Activated CD8-positive, alpha-beta memory T cell treated with anti-CD3 and anti-CD28 coated beads for 4 hours (primary cell): ENCODE results near the gene TRIM40.

Experiments
- DNase-seq, 2 donors: peaks; one replicate each; pipeline ENCODE4 v3.0.0-alpha.2; 2020; ENCODE audit warnings: low read depth in 2 of 2

TRIM40 gene, protein sequence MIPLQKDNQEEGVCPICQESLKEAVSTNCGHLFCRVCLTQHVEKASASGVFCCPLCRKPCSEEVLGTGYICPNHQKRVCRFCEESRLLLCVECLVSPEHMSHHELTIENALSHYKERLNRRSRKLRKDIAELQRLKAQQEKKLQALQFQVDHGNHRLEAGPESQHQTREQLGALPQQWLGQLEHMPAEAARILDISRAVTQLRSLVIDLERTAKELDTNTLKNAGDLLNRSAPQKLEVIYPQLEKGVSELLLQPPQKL

DNA sequence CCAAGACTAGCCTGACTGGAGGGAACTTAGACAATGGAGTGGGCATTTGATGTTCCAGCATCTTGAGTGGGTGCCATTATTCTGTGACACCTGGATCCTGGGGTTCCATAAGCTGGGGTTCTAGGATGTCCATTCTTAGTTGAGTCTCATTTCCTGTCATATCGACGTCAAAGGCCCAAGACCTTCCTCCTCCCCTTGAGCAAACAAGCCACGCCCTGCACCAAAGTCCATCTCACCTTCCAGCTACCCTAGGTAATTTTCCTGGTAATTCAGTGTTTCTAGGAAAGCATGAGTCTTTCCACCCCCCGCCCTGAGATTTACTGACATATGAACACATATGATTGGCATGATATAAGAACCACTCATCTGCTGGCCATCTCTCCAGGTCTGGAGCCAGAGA lies at the start of gene TRIM40:
TSS of gene TRIM40 (plus strand) at position 384 of the 400 bp plus-strand sequence. CDS start 897 bp downstream, outside the sequence.
- DNase-seq: no peak

DNA sequence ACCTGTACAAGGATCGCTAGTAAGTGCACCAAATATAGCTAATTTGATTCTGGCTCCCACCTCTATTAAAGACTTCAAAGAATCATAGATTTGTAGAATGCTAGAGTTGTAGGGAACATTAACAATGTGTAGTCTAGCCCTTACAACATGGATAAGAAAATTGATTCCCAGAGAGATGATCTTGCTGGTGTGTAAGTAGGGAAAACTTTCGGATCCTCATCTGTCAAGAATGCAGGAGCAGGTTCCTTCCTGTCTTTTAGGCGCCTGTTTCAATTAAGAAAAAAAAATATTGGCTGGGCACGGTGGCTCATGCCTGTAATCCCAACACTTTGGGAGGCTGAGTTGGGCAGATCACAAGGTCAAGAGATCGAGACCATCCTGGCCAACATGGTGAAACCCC lies 48.1 kb upstream of the TRIM40 start:
- no peak for DNase-seq

DNA sequence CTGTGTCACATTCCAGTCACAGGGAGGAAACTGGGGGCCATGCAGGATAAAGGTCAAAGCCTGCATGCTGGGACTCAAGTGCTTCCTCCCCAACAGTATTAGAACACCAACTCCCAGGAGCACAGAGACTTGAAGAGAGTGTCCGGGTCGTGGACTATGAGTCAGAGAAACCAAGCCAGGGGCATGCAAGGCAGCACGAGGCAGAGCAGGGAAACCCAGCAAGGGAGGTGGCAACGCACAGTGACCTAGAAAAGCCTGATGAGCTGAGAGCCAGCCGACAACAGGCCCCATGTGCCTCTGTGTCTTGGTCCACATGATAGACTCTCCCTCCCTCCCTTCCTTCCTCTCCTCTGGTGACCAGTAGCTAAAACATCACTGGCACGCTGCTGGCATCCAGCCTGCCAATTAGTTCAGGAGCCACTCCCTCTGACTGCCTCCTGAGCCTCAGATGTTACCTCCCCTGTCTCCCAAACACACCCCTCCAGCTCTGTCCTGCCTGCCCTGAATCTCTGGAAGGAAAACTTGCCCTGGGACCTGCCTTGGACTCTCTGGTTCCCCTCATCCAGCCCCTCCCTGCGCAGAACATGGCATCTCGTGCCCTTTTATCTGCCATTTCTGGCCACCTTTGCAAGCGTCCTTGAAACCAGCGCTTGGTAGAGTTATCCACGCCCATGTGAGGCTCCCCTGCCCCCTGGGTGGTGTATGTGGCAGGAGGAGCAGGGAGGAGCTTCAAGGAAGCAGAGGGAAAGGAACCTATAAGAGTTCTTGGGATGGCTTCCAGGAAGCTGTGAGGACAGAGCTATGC lies 44.2 kb upstream of the TRIM40 start:
- DNase-seq: no peak

DNA sequence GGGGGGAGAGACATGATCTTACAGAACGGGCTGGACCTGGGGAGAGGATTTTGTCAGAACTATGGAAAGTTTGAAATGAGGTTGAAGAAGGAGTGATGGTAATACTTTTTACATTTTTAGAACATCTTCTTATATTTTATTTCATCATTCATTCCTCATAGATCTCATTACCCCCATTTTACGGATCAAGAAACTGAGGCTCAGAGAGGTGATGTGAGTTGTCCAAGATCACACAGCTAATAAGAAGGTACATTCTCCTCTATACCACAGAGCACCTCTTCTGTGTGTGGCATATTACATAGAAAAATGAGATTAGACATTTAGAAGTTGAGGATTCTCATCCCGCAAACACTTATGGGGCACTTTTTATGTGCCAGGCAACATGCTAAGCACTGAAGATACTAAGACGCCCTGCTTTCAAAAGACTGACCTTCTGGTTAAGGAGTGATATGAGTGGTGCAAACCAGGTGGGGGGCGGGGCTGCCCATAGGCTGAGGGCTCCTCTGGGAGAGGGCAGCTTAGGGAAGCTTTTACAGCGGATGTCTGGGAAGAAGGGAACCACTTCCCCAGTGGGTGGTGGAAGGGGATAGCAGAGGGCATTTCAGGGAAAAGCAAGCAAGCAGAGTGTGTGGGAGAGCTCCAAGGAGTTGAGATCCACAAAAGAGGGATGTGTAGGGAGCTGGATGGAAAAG lies 42.9 kb upstream of the TRIM40 start:
- DNase-seq: no peak

DNA sequence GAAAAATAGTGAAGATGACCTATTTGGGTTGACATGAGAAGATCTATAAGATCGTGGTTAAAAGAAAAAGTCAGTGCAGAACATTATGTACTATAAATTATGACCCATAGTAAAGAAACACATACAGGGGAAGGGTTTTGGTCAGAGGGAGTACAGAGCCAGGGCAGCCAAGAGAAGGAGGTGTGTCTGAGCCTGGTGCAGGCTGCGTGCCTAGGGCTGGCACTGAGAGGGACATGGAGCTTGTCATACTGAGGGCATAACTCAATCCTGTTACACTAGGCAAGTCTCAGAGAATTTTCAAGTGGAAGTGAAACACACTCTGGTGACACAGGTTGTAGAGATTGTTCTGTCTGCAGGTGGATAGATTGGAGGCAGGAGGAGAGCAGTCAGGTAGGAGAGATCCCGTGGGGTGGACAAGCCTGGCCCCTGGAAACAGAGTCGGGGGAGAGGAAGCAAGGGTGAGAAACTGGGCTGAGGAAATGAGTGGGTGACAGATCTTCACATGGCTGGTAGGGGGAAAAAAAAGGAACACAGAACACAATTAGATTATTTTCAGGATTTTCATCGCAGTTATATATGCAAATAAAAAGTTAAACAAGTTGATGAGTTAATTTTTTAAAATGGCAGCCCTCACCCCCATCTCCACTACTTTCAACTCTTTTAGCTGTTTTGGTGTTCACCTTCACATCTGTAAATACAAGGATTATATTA lies 41.8 kb upstream of the TRIM40 start:
- DNase-seq: no peak

DNA sequence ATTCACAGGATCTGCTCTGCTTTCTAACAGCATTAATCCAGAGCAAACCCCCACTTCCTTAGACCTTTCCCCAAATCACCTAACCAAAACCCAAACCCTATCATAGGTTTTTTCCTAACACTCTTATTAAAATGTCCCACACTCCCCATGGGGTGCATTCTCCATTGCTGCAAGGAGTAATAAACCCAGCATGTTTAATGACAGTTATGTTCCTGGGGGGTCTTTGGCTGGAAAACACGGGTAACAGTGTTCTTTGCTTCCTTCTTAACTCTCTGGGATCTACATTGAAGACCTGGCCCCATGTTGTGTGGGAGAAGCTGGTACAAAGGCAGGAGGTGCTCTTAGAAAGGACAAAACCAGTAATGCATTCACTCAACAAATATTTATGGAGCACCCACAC lies 39.1 kb upstream of the TRIM40 start:
- DNase-seq: no peak

DNA sequence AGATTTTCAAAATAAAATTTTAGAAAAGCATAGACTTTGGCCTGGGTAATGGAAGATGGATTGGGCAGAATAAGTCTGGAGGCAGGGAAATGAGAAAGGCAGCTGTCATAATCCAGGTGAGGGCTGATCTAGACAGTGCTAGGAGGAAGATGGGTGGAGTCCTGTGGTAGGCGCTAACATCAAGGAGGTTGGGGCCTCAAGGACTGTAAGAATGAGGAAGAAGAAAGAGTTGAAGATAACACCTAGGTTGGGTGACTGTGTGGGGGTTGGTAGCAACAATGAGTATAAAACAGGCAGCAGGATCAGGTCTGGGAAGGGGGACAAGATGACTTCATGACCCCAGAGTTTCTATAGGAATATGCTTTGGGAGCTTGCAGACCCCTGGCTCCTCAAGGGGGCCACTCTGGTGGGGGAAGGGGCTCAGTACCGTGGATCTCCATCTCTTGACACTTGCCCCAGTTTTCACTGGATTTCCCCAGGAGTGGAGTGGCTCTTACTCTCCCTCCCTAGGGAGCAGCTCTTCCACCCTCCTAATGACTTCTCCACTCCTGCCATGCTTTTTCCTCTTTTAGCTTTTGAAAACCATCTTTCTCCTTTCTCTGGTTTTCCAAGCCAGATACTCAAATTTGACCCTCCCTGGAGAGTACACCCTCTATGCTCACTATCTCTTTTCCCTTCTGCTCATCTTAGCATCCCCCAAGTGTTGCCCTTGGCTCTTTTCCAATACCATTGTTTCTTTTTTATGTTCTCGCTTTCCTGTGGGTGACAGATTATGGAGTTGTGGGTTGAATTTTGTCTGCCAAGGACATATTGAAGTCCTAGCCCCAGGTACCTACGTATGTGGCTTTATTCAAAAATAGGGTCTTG lies 37.8 kb upstream of the TRIM40 start:
- no peak for DNase-seq

DNA sequence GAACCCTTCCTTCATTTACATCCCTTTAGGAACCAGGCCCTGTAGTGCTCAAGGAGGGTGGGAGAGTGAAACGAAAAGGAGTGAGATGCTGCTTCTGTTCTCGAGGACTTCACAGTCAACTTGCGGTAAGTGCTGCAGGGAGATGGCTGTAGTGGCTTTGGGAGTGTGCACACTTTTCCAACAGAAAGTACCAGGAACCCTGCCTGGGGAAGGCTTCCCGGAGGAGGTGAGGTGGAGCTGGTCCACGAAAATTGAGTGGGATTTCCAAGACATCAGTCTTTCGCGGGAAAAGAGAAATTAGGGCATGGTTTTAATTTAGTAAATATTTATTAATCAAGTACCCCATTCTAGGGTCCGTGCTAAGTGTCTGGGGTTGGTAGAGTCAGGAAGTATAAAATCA lies 35.8 kb upstream of the TRIM40 start:
- no peak for DNase-seq

DNA sequence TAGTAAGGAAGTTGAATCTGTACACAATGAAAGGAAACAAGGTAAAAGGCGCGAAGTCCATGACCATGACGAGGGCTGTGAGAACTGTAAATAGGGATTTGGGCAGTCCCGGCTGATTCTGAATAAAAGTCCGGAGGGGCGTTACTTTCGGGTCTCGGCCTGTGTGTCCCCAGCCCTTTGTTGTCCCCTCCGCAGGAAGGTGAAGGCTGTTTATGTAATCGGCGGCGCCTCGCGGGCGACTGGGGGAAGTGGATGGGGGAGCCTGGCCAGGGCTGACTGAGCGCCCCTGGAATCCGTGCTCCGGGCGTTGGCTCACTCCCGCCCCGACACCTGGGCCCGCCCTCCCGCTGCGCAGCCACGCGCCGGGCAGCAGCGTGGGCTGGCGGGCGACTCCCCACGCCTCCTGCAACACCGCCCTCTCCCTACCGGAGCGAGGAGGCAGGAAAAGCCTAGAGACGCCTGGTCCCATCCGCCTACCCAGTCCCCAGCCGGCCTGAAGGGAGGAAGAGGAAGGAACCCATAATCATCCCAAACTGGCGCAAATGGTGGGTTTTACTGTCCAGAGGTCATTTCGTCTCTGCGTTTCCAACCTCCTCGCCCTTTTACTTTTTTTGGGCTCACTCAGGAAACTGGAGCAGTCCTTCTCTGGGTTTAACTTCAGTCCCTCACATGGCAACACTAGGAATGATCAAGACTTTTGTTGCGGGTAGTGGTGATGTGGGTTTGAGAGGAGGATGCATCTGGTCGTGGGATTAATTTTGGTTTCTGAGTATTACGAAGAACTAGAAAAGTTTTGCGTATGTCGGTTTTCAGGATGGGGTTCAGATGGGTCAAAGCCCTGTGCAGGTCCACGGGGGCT lies 35.1 kb upstream of the TRIM40 start:
- no peak for DNase-seq

DNA sequence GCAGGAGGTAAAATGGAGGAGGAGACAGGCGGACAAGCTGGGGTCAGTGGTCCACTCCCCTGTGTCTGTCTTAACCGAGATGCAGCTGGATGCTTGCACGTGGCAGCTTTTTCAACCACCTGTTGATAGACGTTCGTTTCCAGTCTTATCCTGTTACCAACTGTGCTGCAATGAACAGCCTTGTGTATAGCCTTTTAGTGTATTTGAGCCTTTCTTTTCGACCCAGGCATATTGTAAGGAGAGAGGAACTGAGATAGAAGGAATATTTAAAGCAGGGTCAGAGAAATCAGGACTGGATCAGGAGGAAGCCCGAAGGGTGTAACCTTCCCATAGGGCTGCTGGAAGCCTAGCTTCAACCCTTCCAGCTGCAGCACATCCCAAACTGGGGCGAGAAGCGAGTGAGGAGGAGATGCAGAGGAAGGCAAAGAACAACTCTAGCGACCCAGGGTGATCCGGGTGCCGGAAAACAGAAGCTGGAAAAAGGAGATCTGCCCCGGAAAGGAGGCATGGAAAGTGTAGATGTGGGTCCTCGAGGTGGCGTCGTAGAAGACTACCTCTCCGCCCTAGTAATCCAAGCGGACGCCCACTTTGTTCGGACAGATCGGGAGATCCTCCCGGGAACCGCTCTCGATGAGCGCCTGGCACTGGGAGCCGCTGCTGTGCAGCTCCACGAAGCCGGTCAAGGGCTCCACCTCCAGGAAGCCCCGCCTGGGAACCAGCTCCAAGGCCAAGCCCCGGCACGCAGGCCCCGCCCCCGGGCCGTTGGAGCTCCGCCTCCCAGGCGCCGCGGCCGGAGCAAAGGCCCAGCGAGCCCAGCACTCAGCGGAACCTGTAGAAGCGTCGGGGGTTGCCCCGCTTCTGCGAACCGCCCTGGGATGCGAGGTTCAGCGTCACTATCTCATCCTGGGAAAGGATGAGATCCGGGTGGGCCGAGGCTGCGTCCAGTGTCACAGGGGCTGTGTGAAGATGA lies 34.2 kb upstream of the TRIM40 start:
- DNase-seq: peak; percentile 19 to 24

DNA sequence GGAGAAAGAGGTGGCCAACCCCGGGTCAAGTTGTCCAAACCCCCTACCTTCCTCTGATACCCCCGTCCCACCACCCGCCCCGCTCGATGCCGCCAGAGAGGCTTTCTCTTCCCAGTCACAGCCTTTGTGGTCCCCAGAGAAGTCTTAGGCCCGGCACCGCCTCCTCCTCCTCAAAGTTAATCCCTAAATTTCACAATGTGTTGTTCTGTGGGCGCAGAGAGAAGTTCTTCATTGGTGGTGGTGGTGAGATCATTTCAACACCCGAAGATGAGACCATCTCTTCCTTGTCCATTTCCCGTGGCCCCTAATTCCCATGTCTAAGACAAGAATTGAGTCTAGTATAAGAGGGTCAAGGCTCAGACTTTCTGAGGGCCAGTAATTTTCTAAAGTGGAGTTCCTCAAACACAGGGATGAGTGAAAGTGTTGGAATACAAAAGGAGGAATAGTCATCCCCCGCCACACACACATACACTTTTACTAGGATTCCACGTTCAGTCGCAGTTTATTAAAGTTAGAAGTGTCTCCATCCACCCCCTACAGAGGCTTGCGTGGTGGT lies 33.4 kb upstream of the TRIM40 start:
- no peak for DNase-seq

DNA sequence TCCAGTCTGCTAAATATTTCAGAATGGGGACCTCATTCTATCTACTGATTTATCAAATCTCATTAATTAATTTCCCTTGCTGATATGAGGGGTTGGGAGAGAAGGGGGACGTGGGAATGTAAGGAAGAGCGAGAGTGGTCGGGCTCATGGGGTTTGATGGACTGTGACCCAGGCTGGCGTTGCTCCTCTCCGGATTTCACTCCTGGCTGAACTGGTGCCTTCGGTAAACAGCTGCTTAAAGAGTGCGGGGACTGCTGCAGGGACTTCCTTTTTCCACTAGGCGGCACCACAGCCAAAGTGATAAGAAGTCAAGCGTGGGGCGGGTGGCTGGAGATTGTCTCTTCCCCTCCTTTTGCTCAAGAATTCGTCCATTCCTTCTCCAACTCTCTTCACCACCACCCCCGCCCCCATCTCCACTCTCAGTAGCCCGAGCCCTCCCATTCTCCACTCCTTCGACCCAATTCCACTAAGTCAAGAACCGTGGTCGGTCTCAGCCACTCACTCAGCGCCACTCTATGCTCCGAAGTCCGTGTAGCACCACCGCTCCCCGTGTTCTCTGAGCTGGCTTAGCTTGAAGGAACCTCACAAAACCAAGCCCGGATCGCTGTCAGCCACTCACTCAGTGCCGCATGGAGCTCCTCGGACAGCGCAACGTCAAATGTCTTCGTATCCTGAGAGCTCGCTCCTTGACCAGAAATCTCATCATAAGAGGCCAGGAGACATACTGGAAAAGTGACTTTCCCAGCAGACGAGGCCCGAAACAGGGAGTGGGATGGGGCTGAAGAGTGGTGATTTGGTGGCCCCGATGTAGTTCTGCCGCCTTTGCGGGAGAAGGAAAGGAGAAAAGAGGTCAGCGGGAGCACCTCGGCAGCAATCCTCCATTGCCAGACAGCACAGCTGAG lies 32.7 kb upstream of the TRIM40 start:
- DNase-seq: peak; percentile 71 to 73

DNA sequence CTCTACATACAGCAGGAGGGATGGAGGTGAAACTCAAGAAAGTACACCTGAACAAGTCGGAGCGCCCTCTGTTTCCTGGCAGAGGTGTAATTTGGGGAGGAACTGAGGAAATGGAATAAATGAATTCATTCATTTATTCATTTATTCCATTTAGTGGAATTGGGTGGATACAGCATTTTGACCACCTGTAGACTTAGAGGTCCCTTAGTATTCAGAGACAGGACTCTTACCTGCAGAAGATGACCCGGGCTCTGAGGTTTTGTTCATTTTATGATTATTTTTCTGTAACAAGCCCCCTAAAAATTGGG lies 32.1 kb upstream of the TRIM40 start:
- DNase-seq: no peak

DNA sequence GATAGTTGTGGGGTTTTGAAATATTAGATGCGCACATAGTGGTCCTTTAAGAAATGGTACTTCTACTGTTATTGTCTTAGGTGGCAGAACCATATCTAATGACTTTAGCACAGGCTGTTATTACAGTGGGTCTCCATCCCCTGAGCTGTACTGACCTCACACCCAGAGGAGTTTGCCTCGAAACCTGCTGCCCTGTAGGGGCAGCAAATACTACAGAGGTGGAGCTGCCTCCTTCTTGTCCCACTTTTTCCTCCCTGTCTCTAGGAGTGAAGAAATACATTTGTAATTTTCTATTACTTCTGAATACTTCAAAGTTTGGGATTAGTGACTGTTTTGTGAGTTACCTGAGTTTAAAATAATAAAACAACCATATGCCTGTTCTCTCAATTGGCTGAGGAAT lies 31.3 kb upstream of the TRIM40 start:
- DNase-seq: no peak

DNA sequence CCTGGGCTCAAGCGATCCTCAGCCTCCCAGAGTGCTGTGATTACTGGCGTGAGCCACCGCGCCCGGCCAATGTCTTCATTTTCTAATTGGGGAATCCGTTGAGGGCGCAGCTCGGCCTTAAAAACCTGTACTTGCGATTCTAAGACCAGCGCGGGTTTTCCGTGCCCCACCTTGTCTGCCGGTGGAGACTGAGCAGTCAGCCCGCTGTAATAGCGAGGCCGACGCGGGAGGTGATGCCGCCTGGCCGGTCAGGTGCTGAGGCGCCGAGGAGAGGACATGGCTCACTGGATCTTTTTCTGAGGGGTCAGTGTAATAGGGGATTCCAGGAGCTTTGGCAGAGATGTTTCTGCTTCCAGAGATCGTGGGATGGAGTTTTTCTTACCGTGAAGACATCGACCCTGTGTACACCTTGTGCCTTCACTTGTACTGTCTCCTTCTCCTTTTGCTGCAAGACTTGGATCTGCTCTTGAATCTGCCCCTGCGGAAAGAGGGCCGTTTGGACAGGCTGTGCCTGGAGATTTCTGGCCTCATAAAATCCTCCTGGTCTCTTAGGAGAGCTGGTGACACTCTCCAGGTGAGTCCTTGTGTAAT lies 24.6 kb upstream of the TRIM40 start:
- no peak for DNase-seq

DNA sequence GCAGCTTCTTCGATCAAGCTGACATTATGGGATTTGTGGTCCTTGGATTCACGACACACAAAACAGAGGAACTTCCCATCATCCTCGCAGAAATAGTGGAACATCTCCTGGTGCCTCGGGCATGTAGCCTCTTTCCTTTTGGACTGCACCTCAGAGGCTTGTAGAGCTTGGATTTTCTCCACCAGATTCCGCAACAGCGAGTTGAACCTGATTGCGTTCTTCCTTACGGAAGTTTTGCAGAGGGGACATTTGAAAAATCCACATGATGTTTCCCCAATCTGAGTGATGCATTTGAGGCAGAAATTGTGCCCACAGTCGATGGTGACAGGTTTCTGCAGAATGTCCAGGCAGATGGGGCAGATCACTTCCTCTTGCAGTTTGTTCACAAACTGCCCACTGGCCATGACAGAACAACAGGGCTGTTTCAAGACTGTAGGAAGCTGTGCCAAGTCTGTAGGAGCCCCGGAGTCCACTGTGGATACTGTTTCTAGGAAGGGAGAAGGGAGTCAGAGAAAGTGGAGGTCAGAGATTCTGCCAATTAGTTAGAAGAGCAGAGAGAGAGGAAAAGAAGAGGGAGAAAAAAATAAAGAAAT lies 23.4 kb upstream of the TRIM40 start:
- no peak for DNase-seq
